GM03348 (cell line): ENCODE results near the gene DHDH.

Experiments used
- DNase-seq: peaks from one replicate; pipeline ENCODE4 v3.0.0; 2012; ENCODE audit warnings: low spot score

Gene DHDH

GRCh38 chr19:48992581-48993174 is 59.2 kb downstream of the DHDH start:
- DNase-seq = no peak

GRCh38 chr19:48993175-48994034 is 59.9 kb downstream of the DHDH start, which contains the start of the genes GYS1 and RUVBL2:
Gene GYS1 (minus strand): TSS chr19:48993309. CDS start chr19:48993112, 197 bp downstream.
Gene RUVBL2 (plus strand): TSS chr19:48993887. CDS start chr19:48993912, 25 bp downstream.
- DNase-seq = peak; percentile 99

DNA sequence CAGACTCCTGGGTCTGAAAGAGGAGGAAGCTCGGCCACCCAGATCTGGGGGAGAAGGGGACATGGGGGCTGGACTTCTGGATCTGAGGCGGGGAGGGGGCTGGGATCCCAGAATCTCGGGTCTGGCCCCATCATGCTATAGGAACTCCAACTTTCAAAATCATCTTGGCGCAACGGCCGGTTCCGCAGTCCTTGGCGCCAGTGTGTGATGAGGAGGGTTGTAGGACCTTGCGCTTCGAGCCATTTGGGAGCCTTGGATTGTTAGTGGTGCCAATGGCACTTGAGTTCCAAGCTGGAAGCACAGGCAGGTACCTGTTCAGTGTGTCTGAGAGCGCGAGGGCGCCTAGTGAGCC is 60.5 kb downstream of the DHDH start:
- no peak for DNase-seq
